ENCODE results near the gene RPS3.

RPS3 gene

DNA sequence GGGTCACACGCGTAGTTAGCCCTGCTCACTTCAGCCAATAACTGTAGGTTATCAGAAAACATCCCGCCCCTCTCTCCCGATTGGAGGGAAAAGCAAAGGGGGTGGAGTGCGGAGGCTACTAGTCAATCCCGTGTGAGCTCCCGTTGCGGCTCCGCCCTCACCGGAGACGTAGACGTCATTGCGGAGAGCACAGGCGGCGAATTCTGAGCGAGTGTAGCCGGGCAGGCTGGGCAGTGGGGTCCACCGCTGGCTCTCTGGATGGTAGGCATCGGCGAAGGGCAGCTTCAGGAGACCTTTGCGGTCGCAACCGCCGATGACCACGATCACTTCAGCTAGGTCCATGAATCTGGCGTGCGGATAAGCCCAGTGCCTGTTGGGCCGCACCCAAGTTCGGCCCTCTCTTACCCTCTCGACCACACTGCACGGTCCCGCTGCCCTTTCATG, 29.0 kb downstream of the RPS3 start:
- intact Hi-C loops (cut with DNase I; ENCODE audit: low total_unique reads): no loop called here
- H3K36me3 ChIP-seq: peaks cover 0 to 8% (median 5%) of the 10 kb centered on the region in 3 donors
- H3K4me3 ChIP-seq: peak overlapping the region; percentile 41 to 56
- TF ChIP-seq, protein P1, sequence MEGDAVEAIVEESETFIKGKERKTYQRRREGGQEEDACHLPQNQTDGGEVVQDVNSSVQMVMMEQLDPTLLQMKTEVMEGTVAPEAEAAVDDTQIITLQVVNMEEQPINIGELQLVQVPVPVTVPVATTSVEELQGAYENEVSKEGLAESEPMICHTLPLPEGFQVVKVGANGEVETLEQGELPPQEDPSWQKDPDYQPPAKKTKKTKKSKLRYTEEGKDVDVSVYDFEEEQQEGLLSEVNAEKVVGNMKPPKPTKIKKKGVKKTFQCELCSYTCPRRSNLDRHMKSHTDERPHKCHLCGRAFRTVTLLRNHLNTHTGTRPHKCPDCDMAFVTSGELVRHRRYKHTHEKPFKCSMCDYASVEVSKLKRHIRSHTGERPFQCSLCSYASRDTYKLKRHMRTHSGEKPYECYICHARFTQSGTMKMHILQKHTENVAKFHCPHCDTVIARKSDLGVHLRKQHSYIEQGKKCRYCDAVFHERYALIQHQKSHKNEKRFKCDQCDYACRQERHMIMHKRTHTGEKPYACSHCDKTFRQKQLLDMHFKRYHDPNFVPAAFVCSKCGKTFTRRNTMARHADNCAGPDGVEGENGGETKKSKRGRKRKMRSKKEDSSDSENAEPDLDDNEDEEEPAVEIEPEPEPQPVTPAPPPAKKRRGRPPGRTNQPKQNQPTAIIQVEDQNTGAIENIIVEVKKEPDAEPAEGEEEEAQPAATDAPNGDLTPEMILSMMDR (IDR thresholded peaks at IDR 0.05): no peak
- peak overlapping the region; percentile 63 to 67 for H3K27ac ChIP-seq
- H3K27me3 ChIP-seq: peaks cover 0 to 10% of the 10 kb centered on the region in 2 donors
- H3K4me1 ChIP-seq: peaks cover 0 to 31% (median 17%) of the 10 kb centered on the region in 4 donors
- peak; percentile 95 to 96 for DNase-seq
- H3K9me3 ChIP-seq: peaks cover 0 to 7% (median 0%) of the 10 kb centered on the region in 3 donors

DNA sequence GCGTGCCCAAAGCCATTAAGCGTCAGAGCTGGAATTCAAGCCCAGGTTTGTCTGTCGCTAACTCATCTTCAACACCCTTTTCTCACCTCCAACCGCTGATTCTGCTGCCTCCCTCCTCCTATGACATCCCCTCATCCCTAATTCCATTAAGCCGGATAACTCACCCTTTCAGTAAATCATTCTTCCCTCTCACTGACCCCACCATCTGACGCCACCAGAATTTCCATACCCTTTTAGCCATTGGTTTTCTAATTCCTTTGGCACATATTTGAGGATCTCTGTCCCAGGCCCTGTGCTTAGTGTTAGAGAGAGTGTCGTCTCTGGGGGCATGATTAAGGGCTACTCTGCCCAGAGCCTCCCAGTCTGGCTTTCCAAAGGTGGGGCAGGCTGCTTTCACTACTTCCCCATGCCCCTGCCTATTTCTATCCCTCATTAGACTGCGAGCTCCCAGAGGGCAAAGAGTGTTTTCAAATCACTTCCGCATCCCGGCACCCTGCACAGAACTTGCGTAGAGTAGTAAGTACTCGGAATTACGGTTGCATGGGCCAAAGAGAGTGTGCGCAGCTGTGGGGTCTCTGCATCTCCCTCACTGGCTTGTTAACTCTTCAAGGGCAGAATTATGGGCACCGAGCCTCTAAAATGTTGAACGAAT, 29.8 kb downstream of the RPS3 start:
- peaks cover 0 to 10% of the 10 kb centered on the region in 2 donors for H3K27me3 ChIP-seq
- no peak overlapping the region for H3K27ac ChIP-seq
- H3K4me3 ChIP-seq: peak overlapping the region; percentile 48 to 52
- DNase-seq: no peak
- TF ChIP-seq, protein P1 (IDR thresholded peaks at IDR 0.05): no peak
- peaks cover 0 to 7% (median 0%) of the 10 kb centered on the region in 3 donors for H3K9me3 ChIP-seq
- H3K4me1 ChIP-seq: peaks cover 0 to 31% (median 17%) of the 10 kb centered on the region in 4 donors
- intact Hi-C loops (cut with DNase I; ENCODE audit: low total_unique reads): no loop called here
- H3K36me3 ChIP-seq: no peaks in the 10 kb centered on the region

DNA sequence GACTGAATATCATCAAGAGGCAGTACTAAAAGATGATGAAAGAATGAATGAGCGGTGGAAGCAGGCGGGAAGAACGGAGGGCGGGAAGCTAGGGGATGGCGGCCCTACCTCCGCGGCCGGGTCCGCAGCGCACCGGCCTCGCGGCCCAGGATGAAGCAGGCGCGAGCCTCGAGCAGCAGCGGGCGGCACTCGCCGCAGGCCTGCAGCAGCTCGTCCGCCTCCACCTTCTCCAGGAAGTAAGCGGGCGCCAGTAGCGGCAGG, 30.3 kb downstream of the RPS3 start:
- intact Hi-C loops (cut with DNase I; ENCODE audit: low total_unique reads): no loop called here
- TF ChIP-seq, protein P1 (IDR thresholded peaks at IDR 0.05): no peak
- peak overlapping the region in 1 of 2 donors; percentile 30 for H3K27ac ChIP-seq
- peaks cover 0 to 7% (median 0%) of the 10 kb centered on the region in 3 donors for H3K9me3 ChIP-seq
- peak overlapping the region; percentile 48 to 52 for H3K4me3 ChIP-seq
- no peak for DNase-seq
- H3K27me3 ChIP-seq: peaks cover 0 to 10% of the 10 kb centered on the region in 2 donors
- H3K4me1 ChIP-seq: peaks cover 0 to 31% (median 17%) of the 10 kb centered on the region in 4 donors
- peaks cover 0 to 1% (median 0%) of the 10 kb centered on the region in 3 donors for H3K36me3 ChIP-seq

DNA sequence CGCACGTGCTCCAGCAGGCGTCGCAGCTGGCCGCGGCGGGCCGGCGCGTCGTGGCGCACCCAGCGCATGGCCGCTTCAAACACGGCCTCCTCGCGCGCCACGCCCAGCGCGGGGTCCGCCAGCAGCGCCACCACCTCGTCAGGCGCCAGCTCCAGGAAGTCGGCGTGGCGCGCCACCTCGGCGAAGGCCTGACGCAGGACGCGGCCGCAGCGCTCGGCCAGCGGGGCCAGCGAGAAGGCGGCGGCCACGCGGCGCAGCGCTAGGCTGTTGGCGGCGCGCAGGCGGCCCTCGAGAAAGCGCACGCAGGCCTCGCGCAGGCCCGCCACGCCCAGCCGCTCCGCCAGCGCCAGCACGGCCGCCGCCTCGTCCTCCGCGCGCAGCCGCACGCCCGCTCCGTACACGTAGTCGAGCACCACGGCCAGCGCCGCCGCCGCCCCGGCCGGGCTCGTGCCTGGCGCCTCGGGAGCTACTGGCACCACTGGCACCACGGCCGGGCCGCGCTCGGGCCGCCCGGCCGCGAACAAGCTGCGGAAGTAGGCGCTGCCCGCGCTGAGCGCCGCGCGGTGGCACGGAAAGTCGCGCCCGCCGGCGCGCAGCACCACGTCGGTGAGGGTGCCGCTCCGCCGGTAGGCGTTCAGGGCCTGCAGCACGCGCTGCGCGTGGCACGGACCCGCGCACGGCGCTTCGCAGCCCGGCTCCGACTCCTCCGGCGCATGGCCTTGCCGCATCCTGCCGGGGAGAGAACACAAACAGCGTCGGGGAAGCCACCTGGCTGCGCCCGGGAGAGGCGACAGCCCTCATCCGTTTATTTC, 30.8 kb downstream of the RPS3 start:
- Histone ChIP-seq H3K4me3 (peak overlapping the region; percentile 48 to 52), H3K9me3 (peaks cover 0 to 7% (median 0%) of the 10 kb centered on the region in 3 donors), H3K27me3 (peaks cover 0 to 10% of the 10 kb centered on the region in 2 donors), H3K4me1 (peaks cover 0 to 31% (median 17%) of the 10 kb centered on the region in 4 donors), H3K36me3 (peaks cover 0 to 7% (median 0%) of the 10 kb centered on the region in 3 donors), H3K27ac (peak overlapping the region; percentile 30 to 41)
- TF ChIP-seq, protein P1 (IDR thresholded peaks at IDR 0.05): no peak
- peak; percentile 41 to 80 for DNase-seq
- intact Hi-C loops (cut with DNase I; ENCODE audit: low total_unique reads): no loop called here

DNA sequence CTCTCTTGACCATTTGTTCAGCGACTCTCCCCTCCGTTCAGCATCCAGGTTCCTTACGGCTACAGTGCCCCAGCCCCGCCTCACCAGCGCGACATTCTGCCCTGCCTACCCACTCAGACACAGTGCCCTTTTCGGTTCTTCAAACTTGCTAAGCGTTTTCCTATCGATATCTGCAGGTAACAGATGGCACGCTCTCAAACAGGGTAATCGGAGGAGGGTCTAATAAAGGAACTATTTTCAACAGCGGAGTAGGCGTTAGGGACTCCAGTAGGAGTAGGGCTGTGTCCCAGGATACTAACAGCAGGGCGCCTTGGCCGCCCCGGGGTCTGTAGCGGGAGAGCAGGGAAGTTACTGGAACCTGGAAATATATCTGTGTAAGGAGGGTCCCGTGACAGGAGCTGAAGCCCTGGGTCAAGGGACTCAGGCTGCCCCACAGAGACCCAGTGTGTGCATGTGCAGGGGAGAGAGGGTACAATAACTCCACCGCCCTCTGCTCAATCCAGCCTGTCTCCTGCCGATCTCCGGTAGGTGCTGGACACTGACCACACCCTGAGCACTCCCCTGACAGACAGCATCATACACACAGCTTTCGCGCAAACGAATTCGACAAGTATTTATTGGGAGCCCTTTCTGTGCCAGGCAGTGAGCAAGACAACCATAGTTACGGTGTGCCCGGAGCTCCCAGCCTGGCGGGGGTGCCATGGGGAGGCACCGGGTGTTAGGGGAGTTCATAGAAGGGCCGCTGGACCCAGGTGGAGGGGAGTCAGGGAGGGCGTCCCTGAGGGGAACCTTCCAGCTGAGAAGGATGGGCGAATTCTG, 31.6 kb downstream of the RPS3 start:
- TF ChIP-seq, protein P1 (IDR thresholded peaks at IDR 0.05): no peak
- Histone ChIP-seq H3K27me3 (peaks cover 0 to 10% of the 10 kb centered on the region in 2 donors), H3K27ac (peak overlapping the region; percentile 17 to 41), H3K36me3 (peaks cover 0 to 8% (median 0%) of the 10 kb centered on the region in 3 donors), H3K4me1 (peaks cover 0 to 31% (median 17%) of the 10 kb centered on the region in 4 donors), H3K9me3 (peaks cover 0 to 7% (median 0%) of the 10 kb centered on the region in 3 donors), H3K4me3 (peak overlapping the region; percentile 48 to 52)
- DNase-seq: no peak
- intact Hi-C loops (cut with DNase I; ENCODE audit: low total_unique reads): no loop called here

Measured in tibial artery (tissue), 4 donors.